ENCODE results near the gene MICAL3. TPM values are rescaled to one million over a fixed set of nuclear protein-coding genes. Genes with fewer than 3 reads are reported as not detected.
A peak's percentile ranks its signal among the peaks of the same experiment; 100 is the strongest.
"Not testable (repeated sequence)": the region's sequence is repeated elsewhere in the genome, so short reads cannot be mapped to it uniquely, and the experiment has no call there.

MICAL3 gene
- total RNA-seq, 1 donor from 2014 or later, result 54.8 TPM

- Mint-ChIP-seq H3K4me1 (ENCODE audit: low read depth) (peaks cover 12% of the 10 kb centered on the region), H3K9me3 (ENCODE audit: low read depth) (peaks cover 11% of the 10 kb centered on the region), H3K27me3 (no peaks in the 10 kb centered on the region), H3K27ac (no peak overlapping the region), H3K36me3 (ENCODE audit: insufficient read depth) (peaks cover 4% of the 10 kb centered on the region), H3K4me3 (ENCODE audit: low read depth) (no peak overlapping the region)
- no peak for TF ChIP-seq CTCF (IDR thresholded peaks at IDR 0.05; ENCODE audit: unreplicated experiment)
- DNase-seq (ENCODE audit: low spot score, unreplicated experiment), result no peak
Observed at GRCh38 chr22:17938484-17938924, 85.9 kb downstream of the MICAL3 start.

- Mint-ChIP-seq H3K4me1 (ENCODE audit: low read depth) (peaks cover 15% of the 10 kb centered on the region), H3K9me3 (ENCODE audit: low read depth) (peaks cover 15% of the 10 kb centered on the region)
- H3K27ac Mint-ChIP-seq; H3K4me3 Mint-ChIP-seq (ENCODE audit: low read depth); H3K36me3 Mint-ChIP-seq (ENCODE audit: insufficient read depth); H3K27me3 Mint-ChIP-seq; DNase-seq (ENCODE audit: low spot score, unreplicated experiment): not testable (repeated sequence)
Observed at GRCh38 chr22:17932457-17932856, 91.9 kb downstream of the MICAL3 start.

GRCh38 chr22:17931400-17931825, 92.9 kb downstream of the MICAL3 start:
- Mint-ChIP-seq H3K4me3 (ENCODE audit: low read depth) (no peak overlapping the region), H3K36me3 (ENCODE audit: insufficient read depth) (peaks cover 6% of the 10 kb centered on the region), H3K4me1 (ENCODE audit: low read depth) (peaks cover 15% of the 10 kb centered on the region), H3K27ac (peak overlapping the region; percentile 20), H3K9me3 (ENCODE audit: low read depth) (peaks cover 15% of the 10 kb centered on the region), H3K27me3 (no peaks in the 10 kb centered on the region)
- no peak for DNase-seq (ENCODE audit: low spot score, unreplicated experiment)
- TF ChIP-seq CTCF (IDR thresholded peaks at IDR 0.05; ENCODE audit: unreplicated experiment), result no peak

- Mint-ChIP-seq H3K36me3 (ENCODE audit: insufficient read depth) (peaks cover 6% of the 10 kb centered on the region), H3K27ac (no peak overlapping the region), H3K4me1 (ENCODE audit: low read depth) (peaks cover 15% of the 10 kb centered on the region), H3K9me3 (ENCODE audit: low read depth) (peaks cover 15% of the 10 kb centered on the region), H3K27me3 (no peaks in the 10 kb centered on the region), H3K4me3 (ENCODE audit: low read depth) (no peak overlapping the region)
- no peak for TF ChIP-seq CTCF (IDR thresholded peaks at IDR 0.05; ENCODE audit: unreplicated experiment)
- DNase-seq (ENCODE audit: low spot score, unreplicated experiment), result no peak
Observed at GRCh38 chr22:17930455-17931313, 93.7 kb downstream of the MICAL3 start.

GRCh38 chr22:17929909-17930308, 94.5 kb downstream of the MICAL3 start:
- no peak for DNase-seq (ENCODE audit: low spot score, unreplicated experiment)
- Mint-ChIP-seq H3K36me3 (ENCODE audit: insufficient read depth) (peaks cover 4% of the 10 kb centered on the region), H3K27ac (no peak overlapping the region), H3K4me1 (ENCODE audit: low read depth) (peaks cover 15% of the 10 kb centered on the region), H3K27me3 (no peaks in the 10 kb centered on the region), H3K9me3 (ENCODE audit: low read depth) (peaks cover 7% of the 10 kb centered on the region), H3K4me3 (ENCODE audit: low read depth) (no peak overlapping the region)
- TF ChIP-seq CTCF (IDR thresholded peaks at IDR 0.05; ENCODE audit: unreplicated experiment), result no peak

GRCh38 chr22:17928391-17928790, 96.0 kb downstream of the MICAL3 start:
- H3K27ac Mint-ChIP-seq, result no peak overlapping the region
- TF ChIP-seq CTCF (IDR thresholded peaks at IDR 0.05; ENCODE audit: unreplicated experiment), result no peak
- peaks cover 3% of the 10 kb centered on the region for H3K9me3 Mint-ChIP-seq (ENCODE audit: low read depth)
- DNase-seq (ENCODE audit: low spot score, unreplicated experiment), result no peak
- H3K4me1 Mint-ChIP-seq (ENCODE audit: low read depth), result peaks cover 10% of the 10 kb centered on the region
- H3K36me3 Mint-ChIP-seq (ENCODE audit: insufficient read depth), result peaks cover 1% of the 10 kb centered on the region
- H3K27me3 Mint-ChIP-seq, result no peaks in the 10 kb centered on the region
- H3K4me3 Mint-ChIP-seq (ENCODE audit: low read depth), result no peak overlapping the region
